SH-SY5Y (cell line): ENCODE data around the gene GJA9.

Experiments
- GATA2 ChIP-seq: IDR thresholded peaks from 2 replicates; pipeline ENCODE4 v1.6.1; 2011; ENCODE audit warnings: mild to moderate bottlenecking, low read depth, low read length
- GATA3 ChIP-seq: IDR thresholded peaks from 2 replicates; pipeline ENCODE4 v1.6.1; 2011; ENCODE audit warnings: low read depth, mild to moderate bottlenecking, low read length, moderate library complexity

Gene GJA9

GRCh38 chr1:38852780-38853179 lies 28.6 kb downstream of the GJA9 start:
- TF ChIP-seq GATA3 (no peak), GATA2 (no peak)

GRCh38 chr1:38848071-38848470 lies 33.3 kb downstream of the GJA9 start:
- TF ChIP-seq GATA3, result no peak
- no peak for TF ChIP-seq GATA2

GRCh38 chr1:38846210-38846609 lies 35.2 kb downstream of the GJA9 start:
- TF ChIP-seq GATA3 (no peak), GATA2 (no peak)

GRCh38 chr1:38840281-38840680 lies 41.1 kb downstream of the GJA9 start:
- no peak for TF ChIP-seq GATA3
- TF ChIP-seq GATA2, result no peak

- TF ChIP-seq GATA2 (no peak), GATA3 (no peak)
Measured at GRCh38 chr1:38839363-38839762, 42.0 kb downstream of the GJA9 start.

- TF ChIP-seq GATA2 (no peak), GATA3 (no peak)
Measured at GRCh38 chr1:38834937-38835827, 46.2 kb downstream of the GJA9 start.

- no peak for TF ChIP-seq GATA2
- TF ChIP-seq GATA3, result no peak
Measured at GRCh38 chr1:38834221-38834782, 47.1 kb downstream of the GJA9 start.

- TF ChIP-seq GATA3, result no peak
- no peak for TF ChIP-seq GATA2
Measured at GRCh38 chr1:38833146-38833545, 48.2 kb downstream of the GJA9 start.

GRCh38 chr1:38832370-38832734 lies 49.0 kb downstream of the GJA9 start:
- no peak for TF ChIP-seq GATA2
- TF ChIP-seq GATA3, result no peak

GRCh38 chr1:38831731-38832369 lies 49.5 kb downstream of the GJA9 start:
- TF ChIP-seq GATA2 (no peak), GATA3 (no peak)

GRCh38 chr1:38829368-38829767 lies 52.0 kb downstream of the GJA9 start:
- TF ChIP-seq GATA3 (no peak), GATA2 (no peak)

- no peak for TF ChIP-seq GATA3
- no peak for TF ChIP-seq GATA2
Measured at GRCh38 chr1:38827318-38827717, 54.1 kb downstream of the GJA9 start.

- TF ChIP-seq GATA2 (no peak), GATA3 (no peak)
Measured at GRCh38 chr1:38826886-38827285, 54.5 kb downstream of the GJA9 start.

GRCh38 chr1:38826262-38826661 lies 55.1 kb downstream of the GJA9 start:
- TF ChIP-seq GATA2, result no peak
- no peak for TF ChIP-seq GATA3
